Stimulated activated CD8-positive, alpha-beta memory T cell treated with anti-CD3 and anti-CD28 coated beads, Interleukin-7, amount 100 ng/mL, for 24 hours (primary cell): Measurements from ENCODE around the gene CDON.

ENCODE experiments used
- DNase-seq: peaks from one replicate; pipeline ENCODE4 v3.0.0-alpha.2; 2020; ENCODE audit warnings: low read depth

The CDON gene

GRCh38 chr11:126082251-126083109, 19.8 kb upstream of the CDON start:
- no peak for DNase-seq

- DNase-seq = no peak
Measured at GRCh38 chr11:126081915-126082250, 19.2 kb upstream of the CDON start.

DNA sequence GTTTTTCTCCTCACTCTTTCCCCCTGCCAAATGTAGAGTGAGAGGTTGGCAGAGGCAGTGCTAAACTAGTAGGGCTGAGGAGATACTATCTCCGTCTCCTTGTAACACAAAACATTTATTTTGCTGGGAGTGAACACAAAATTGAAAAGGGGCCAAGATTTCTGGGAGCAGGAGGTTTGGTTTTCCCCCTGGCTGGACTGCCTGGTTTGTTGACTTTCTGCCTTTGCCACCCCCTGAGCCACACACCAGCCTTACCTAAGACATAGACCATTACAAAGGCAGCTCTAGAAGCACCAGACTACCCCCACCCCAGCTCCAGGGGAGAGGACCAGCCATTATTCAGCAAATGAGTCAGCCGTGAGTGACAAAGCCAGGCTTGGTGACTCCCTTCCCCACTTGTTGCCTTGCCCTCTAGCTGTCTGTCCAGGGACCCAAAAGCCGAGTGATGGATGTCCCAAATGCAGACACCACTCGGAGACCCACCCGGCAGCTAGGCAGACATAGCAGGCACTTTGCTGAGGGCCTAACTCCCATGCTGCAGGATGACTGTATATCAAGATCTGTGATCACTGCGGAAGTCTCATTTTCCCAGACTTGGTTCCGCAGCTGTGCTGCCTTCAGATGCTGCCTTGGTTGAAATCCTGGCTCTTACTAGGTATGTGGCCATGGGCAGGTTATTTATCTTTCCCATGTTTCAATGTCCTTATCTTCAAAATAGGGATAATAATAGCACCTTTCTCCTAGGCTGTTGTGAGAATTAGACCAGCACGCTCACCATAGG, 17.7 kb upstream of the CDON start:
- DNase-seq = no peak

DNA sequence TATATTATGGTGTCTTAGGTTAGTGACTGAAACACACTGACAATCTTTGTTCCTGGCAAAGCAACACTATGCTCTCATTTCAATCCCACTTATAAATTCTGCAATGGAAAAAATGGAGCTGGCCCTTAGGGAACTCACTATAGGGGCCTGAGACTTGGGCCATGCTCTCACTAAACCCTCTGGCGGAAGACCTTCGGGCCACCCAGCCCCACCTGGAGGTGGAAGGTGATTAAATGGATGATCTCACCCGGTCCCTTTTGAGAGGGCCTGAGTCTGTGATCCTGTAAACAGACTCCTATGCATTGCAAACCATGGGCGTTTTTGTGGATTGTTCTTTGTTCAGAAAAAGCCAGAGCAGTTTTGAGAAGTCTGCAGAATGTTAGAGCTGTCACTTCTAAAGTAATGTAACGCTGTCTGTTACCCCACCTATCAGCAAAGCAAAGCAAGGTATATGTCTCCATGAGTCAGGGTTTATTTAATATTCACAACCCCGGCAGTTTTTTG, 17.0 kb upstream of the CDON start:
- no peak for DNase-seq

DNA sequence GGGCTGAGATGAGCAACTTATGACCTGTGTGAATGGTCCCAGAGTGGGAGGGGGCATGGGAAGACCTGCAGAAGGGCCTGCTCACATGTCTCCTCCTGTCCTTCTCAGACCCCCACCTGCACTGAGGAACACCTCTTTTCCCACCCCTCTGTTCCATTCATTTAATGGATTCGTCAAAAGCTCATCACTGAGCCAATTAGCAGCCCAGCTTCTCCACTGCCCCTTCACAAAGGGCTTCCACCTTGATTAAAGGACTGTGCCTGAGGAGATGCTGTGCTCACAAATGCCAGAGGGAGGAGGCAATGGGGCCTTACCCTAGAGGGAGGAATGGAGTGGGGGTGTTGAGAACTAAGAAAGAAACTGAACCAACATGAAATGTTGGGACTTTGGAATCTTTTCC, 14.0 kb upstream of the CDON start:
- no peak for DNase-seq

DNA sequence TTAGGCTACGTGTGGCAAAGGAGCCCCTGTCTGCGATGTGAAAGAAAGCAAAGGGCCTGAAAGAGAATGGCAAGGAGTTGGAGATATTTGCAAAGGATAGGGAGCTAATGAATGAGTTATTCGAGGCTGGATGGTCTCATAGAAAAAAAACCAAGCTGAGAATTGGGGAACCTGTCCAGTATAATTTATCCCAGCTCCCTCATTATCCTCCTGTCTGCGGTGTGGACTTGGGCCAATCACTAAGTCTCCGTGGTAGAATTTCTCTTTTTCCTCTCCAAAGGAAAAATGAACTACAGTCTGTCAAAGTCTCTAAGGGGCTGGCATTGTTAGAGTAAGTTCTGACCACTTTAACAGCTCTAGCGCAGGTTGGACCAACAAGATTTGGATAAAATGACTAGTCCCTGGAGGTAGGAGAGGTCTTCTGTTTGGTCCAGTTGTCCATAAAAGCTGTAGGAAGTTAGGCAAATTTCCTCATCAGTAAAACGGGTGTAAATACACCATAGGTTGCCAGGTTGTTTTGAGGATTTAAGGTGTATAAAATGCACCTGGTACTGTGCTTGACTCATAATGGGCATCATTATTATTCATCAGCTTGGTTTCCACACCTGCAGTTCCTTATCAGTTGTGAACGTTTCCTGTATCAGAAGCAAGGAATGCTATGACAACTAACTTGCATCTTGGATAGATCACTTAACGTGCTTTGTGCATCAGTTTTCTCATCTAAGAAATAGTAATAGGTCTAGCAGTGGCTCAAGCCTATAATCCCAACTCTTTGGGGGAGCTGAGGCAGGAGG, 10.3 kb upstream of the CDON start:
- DNase-seq = no peak

GRCh38 chr11:126072141-126072741, 9.6 kb upstream of the CDON start:
- DNase-seq = no peak

DNA sequence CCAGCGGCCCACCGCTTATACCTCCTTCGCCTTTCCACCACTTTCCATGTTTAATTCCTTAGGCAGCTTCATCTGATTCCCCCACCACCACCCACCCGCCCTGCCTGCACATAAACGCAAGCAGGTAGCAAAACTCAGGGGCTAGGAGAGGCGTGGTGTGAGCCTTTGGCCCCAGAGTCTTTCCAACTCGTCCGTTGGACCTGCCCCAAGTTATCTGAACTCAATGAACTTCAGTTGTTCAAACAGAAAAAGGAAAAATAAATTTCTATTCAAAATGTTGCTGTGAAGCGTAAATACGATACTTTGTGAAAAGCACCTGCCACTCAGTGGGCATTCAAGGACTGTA, 814 bp upstream of the CDON start:
- no peak for DNase-seq

GRCh38 chr11:126061707-126062678, 673 bp downstream of the CDON start:
- no peak for DNase-seq

DNA sequence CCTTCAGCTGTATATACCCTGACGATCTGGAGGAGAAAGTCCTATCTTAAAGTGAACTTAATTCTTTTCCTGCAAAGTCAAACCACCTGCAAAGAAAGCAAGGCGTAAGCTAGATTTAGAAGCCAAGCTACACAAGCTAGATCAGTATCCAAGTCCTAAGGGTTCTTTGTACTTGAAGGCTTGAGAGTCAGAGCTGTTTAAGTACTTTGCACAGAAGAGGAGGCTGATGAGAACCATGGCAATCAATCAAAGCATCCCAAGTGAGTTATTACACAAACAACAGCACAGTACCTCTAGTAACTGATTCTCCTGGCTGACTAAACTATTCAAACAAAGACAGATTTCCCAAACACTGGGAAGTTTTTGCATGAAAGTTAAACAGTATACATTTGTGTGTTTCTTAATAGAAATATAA, 1.9 kb downstream of the CDON start:
- no peak for DNase-seq

DNA sequence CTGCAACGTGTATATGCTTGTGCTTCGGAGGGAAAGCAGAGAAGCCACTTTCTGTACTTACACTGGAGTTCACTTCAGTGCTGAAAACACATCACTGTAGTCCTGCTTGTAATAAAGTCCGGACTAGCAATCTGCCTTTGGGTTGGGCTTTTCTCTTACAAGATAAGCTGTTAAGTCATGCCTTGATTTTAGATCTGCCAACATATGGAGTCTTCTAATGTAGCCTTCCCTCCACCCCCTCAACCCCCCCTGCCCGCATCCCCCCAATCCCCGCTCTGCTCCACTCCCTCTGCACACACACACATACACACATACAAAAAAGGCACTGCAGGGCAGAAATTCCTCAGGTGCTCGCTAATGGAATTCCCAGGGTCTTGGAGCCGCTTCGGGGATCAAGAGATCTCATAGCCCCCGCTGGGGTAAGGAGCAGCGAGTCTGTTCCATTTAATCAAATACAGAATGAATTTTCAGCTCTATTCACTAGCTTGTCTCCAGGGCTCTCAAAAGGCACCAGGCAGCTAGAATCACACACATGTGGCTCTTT, 3.4 kb downstream of the CDON start:
- DNase-seq = no peak

- DNase-seq = no peak
Measured at GRCh38 chr11:126058105-126058874, 4.4 kb downstream of the CDON start.

- DNase-seq = no peak
Measured at GRCh38 chr11:126054882-126055281, 7.8 kb downstream of the CDON start.

- DNase-seq = no peak
Measured at GRCh38 chr11:126054408-126054807, 8.3 kb downstream of the CDON start.

- DNase-seq = no peak
Measured at GRCh38 chr11:126053415-126054286, 9.0 kb downstream of the CDON start.

DNA sequence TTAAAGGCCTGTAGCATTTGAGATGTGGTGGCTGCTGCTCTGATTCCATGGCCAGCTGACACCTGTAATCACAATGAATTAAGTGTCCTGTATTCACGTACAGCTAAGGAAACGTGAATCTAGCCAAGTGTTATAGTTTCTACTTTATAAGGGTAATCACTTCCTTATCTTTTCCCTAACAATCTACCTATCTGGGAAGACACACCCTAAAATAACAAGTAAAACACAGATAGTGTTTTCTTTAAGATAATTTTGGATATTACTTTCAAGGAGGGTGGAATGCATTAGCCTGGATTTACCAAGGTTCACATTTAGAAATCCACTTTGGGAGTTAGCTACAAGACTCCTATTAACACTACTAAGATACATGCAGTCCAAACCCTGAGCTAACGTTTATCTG, 11.5 kb downstream of the CDON start:
- no peak for DNase-seq

- DNase-seq = no peak
Measured at GRCh38 chr11:126049159-126049558, 13.5 kb downstream of the CDON start.

DNA sequence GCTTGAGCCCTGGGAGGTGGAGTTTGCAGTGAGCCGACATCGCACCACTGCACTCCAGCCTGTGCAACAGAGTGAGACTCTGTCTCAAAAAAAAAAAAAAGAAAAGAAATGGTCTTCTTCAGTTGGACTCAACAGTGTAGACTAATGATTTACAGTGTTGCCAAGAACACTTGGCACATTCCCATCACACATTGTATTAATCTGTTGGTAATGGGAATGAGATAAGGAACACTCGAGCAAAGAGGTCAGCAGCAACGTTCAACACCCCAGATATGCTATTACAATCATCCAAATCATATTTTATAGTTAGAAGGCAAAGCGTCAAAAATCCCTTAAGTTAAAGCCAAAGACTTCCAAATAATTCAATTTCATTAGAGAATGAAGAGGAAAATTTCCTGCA, 14.5 kb downstream of the CDON start:
- no peak for DNase-seq
